Spleen (tissue), 11 donors: ENCODE results near the gene XPR1. TPM values are rescaled to one million over a fixed set of nuclear protein-coding genes. Genes with fewer than 3 reads are reported as not detected.

Experiments used
- DNase-seq: peaks from one replicate; pipeline ENCODE4 v3.0.0-alpha.2; 2020
- H3K27ac ChIP-seq, 8 donors: fragments of 200-600 bp; sonication (generic) in 7 of 8; 1 replicate in 4 of 8; 2 replicates in 4 of 8; pipeline versions ENCODE4 v1.5.0 to v1.8.0; 2016 to 2021; ENCODE audit warnings: inconsistent platforms in 4 of 8, mild to moderate bottlenecking in 4 of 8, moderate library complexity in 1 of 8
- H3K27me3 ChIP-seq, 7 donors: fragments of 200-600 bp; sonication (generic) in 6 of 7; replicated peaks in 1 of 7; 1 replicate in 4 of 7; 2 replicates in 3 of 7; pipeline versions ENCODE4 v1.5.0 to v1.8.0; 2016 to 2021; ENCODE audit warnings: inconsistent platforms in 3 of 7, mild to moderate bottlenecking in 1 of 7
- H3K36me3 ChIP-seq, 6 donors: fragments of 200-600 bp; sonication (generic) in 5 of 6; 1 replicate in 4 of 6; 2 replicates in 2 of 6; pipeline versions ENCODE4 v1.5.0 to v1.8.0; 2016 to 2021; ENCODE audit warnings: inconsistent platforms in 2 of 6
- H3K4me1 ChIP-seq, 6 donors: fragments of 200-600 bp; sonication (generic) in 5 of 6; 1 replicate in 3 of 6; 2 replicates in 3 of 6; pipeline versions ENCODE4 v1.5.0 to v1.8.0; 2016 to 2021; ENCODE audit warnings: inconsistent platforms in 3 of 6
- H3K4me3 ChIP-seq, 8 donors: fragments of 200-600 bp; sonication (generic) in 7 of 8; 1 replicate in 4 of 8; 2 replicates in 4 of 8; pipeline versions ENCODE4 v1.5.0 to v1.8.0; 2016 to 2021; ENCODE audit warnings: inconsistent platforms in 4 of 8, mild to moderate bottlenecking in 4 of 8, moderate library complexity in 2 of 8
- H3K9me3 ChIP-seq, 8 donors: fragments of 200-600 bp; sonication (generic) in 7 of 8; 1 replicate in 4 of 8; 2 replicates in 4 of 8; pipeline versions ENCODE4 v1.5.0 to v1.8.0; 2016 to 2021; ENCODE audit warnings: inconsistent platforms in 4 of 8
- POLR2A ChIP-seq, 3 donors: fragments of 450-650 bp; IDR thresholded peaks; one replicate each; pipeline ENCODE4 v1.5.1; 2017; ENCODE audit warnings: antibody characterized with exemption in 3 of 3, mild to moderate bottlenecking in 1 of 3
- POLR2AphosphoS5 ChIP-seq, 3 donors: sonication (generic); formaldehyde crosslinking; IDR thresholded peaks; one replicate each; pipeline ENCODE4 v1.5.1; 2017; ENCODE audit warnings: antibody characterized with exemption in 3 of 3
- WGBS, 5 donors: extraction: QIAGEN DNeasy Blood & Tissue Kit in 3 of 5; methylation state at CpG; one replicate each; pipeline versions ENCODE4 v1.1.5 to v1.1.7; 2013 to 2018; 5-methylcytosine and 5-hydroxymethylcytosine counted together
- intact Hi-C: fragments of 100-400 bp; cut with DNase I; formaldehyde crosslinking; loops from one replicate; pipeline ENCODE4 v1.15.0; 2023; ENCODE audit warnings: low total_unique reads
- polyA plus RNA-seq, 3 donors: library from polyadenylated mRNA; stranded (reverse); fragments of 200-250 nt; gene quantifications; one replicate each; pipeline ENCODE4 v1.2.1, GENCODE V29; 2013
- total RNA-seq, 7 donors: library from RNA; depleted of rRNA in 3 of 7; stranded (reverse); fragments of >200 nt in 3 of 7; fragmentation: NEBNext Ultra II Directional in 4 of 7; extraction: Animal tissue kit (Norgen Biotek cat#: 25700) in 4 of 7; gene quantifications; one replicate each; pipeline versions ENCODE4 v1.1.0 to v1.2.1, GENCODE V29; 2016 to 2021
- TF ChIP-seq, protein P1 (sequence below), 11 experiments: fragments of 200-600 bp in 7 of 11; fragments of 450-650 bp in 4 of 11; sonication (generic) in 4 of 11; IDR thresholded peaks in 8 of 11; conservative IDR thresholded peaks in 3 of 11; 1 replicate in 7 of 11; 2 replicates in 4 of 11; pipeline versions ENCODE4 v1.4.0 to v1.8.0; 2016 to 2021; ENCODE audit warnings: antibody characterized with exemption in 11 of 11, inconsistent platforms in 4 of 11, mild to moderate bottlenecking in 1 of 11
- donor health status: healthy with polysubstance abuse.
- donor health status: DM: no; HTN: no; CAD: no; lungs with moderate emphysema.
- donor health status: DM: no; HTN: no; CAD: no.
- donor health status: Bipolar disorder and iron deficiency.
- donor health status: healthy.
- donor health status: DM: no; HTN: no; CAD: no.
- donor health status: DM: yes; HTN: yes; CAD: no.

The XPR1 gene
- total and polyA plus RNA-seq, 10 donors, result 2.3 to 26.8 (median 18.1) TPM

DNA sequence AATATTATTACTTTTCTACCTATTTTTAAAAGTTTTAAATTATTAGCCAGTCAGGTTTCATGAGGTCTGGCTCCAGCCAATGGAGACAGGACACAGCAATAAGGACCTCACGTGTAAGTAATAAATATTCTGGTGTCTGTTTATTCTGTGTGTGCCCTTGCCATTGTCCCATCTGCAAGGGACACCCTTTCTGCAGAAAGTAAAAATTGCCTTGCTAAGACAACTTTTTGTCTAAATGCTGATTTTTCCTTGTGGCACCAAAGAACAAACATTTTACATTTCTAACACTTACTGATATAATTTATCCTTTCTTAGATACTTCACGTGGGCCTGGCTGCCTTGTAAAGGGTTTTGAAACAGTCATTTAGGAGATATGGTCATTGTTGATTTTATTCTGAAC lies 43.7 kb upstream of the XPR1 start:
- H3K27me3 ChIP-seq, result peaks cover 0 to 4% (median 0%) of the 10 kb centered on the region in 7 donors
- 82 to 93% (median 89%) methylated on average over 2 of the region's 2 CpGs for WGBS, 5 donors

DNA sequence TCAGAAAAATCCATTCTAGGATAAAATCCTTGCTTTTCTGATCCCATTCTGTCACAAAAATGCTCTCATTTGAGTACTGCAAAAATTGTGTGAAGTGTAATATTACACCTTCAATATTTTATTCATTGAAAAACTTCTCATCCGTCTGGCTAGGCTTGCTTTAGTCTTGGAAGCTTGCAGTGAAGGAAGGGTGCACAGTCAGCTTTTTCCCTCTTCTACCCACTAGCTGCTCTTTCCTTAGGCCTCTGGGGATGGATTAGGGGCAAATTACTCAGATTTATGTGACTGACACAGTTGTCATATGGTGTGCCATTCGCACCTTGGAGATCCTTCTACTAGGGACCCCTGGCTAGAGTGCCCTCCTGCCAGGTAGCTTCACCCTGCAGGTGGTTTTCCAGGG lies 40.9 kb upstream of the XPR1 start:
- TF ChIP-seq, protein P1, sequence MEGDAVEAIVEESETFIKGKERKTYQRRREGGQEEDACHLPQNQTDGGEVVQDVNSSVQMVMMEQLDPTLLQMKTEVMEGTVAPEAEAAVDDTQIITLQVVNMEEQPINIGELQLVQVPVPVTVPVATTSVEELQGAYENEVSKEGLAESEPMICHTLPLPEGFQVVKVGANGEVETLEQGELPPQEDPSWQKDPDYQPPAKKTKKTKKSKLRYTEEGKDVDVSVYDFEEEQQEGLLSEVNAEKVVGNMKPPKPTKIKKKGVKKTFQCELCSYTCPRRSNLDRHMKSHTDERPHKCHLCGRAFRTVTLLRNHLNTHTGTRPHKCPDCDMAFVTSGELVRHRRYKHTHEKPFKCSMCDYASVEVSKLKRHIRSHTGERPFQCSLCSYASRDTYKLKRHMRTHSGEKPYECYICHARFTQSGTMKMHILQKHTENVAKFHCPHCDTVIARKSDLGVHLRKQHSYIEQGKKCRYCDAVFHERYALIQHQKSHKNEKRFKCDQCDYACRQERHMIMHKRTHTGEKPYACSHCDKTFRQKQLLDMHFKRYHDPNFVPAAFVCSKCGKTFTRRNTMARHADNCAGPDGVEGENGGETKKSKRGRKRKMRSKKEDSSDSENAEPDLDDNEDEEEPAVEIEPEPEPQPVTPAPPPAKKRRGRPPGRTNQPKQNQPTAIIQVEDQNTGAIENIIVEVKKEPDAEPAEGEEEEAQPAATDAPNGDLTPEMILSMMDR (IDR thresholded peaks at IDR 0.05 in 8 of 11, conservative IDR thresholded peaks at IDR 0.05 in 3 of 11), result no peak
- TF ChIP-seq POLR2A (IDR thresholded peaks at IDR 0.05) (no peak), POLR2AphosphoS5 (IDR thresholded peaks at IDR 0.05) (no peak)
- intact Hi-C loops, result no loop called here
- H3K27me3 ChIP-seq, result no peaks in the 10 kb centered on the region
- H3K27ac ChIP-seq, result no peak overlapping the region
- no peak overlapping the region for H3K4me3 ChIP-seq
- no peaks in the 10 kb centered on the region for H3K4me1 ChIP-seq
- WGBS, 5 donors, result 82 to 96% (median 91%) methylated on average over 2 of the region's 2 CpGs
- no peak for DNase-seq
- H3K36me3 ChIP-seq, result no peaks in the 10 kb centered on the region
- H3K9me3 ChIP-seq, result peaks cover 0 to 17% (median 8%) of the 10 kb centered on the region in 8 donors

More for the DNA sequence above, 43.7 kb upstream of the XPR1 start:
- intact Hi-C loops, result no loop called here
- no peak for DNase-seq
- TF ChIP-seq, protein P1 (IDR thresholded peaks at IDR 0.05 in 8 of 11, conservative IDR thresholded peaks at IDR 0.05 in 3 of 11), result no peak
- TF ChIP-seq POLR2AphosphoS5 (IDR thresholded peaks at IDR 0.05), result no peak
- TF ChIP-seq POLR2A (IDR thresholded peaks at IDR 0.05), result no peak
- no peak overlapping the region for H3K27ac ChIP-seq
- H3K9me3 ChIP-seq, result peaks cover 0 to 17% (median 8%) of the 10 kb centered on the region in 8 donors
- no peaks in the 10 kb centered on the region for H3K36me3 ChIP-seq
- H3K4me3 ChIP-seq, result no peak overlapping the region
- no peaks in the 10 kb centered on the region for H3K4me1 ChIP-seq

DNA sequence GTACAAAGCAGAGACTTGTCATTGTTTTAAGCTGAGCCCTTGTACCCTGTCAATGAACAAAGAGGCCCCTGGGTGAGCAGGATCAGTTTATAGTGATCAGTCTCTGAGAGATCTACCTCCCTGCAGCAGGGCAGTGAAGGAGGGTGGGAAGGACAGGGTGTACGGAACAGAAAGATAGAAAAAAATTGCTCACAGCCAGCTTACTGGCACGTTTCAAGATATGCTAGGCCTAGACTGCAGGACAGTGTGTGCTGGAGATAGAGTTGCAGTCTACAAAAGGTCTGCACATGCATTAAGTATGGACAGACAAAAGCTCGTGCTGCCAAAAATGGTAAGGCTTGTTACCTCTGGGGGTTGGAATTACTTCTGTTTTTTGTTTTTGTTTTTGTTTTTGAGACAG lies 38.4 kb upstream of the XPR1 start:
- Histone ChIP-seq H3K4me1 (no peaks in the 10 kb centered on the region), H3K27ac (no peak overlapping the region), H3K9me3 (peaks cover 0 to 6% (median 1%) of the 10 kb centered on the region in 8 donors), H3K27me3 (no peaks in the 10 kb centered on the region), H3K4me3 (no peak overlapping the region), H3K36me3 (no peaks in the 10 kb centered on the region)
- intact Hi-C loops, result no loop called here
- DNase-seq, result no peak
- WGBS, 5 donors, result 82 to 91% (median 85%) methylated on average over 3 of the region's 3 CpGs
- TF ChIP-seq, protein P1 (IDR thresholded peaks at IDR 0.05 in 8 of 11, conservative IDR thresholded peaks at IDR 0.05 in 3 of 11), result no peak
- TF ChIP-seq POLR2A (IDR thresholded peaks at IDR 0.05) (no peak), POLR2AphosphoS5 (IDR thresholded peaks at IDR 0.05) (no peak)

DNA sequence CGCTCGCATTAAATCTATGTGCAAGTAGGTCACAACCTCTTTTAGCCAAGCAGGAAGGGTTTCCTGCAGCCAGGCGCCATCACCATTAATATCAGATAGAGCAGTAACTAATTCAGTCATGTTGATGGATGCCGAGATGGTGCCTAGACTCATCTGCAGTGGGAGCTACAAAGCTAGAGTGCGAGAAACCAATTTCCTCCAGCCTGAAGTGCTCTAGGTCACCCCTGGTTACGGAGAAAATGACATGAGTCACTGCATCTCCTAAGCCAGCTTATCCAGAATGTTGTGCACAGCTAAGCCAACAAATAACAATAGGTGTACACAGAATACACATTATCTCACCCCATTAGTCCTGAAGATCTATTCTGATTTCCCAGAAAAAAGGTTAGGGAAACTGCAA lies 37.1 kb upstream of the XPR1 start:
- H3K9me3 ChIP-seq, result no peaks in the 10 kb centered on the region
- intact Hi-C loops, result no loop called here
- H3K4me1 ChIP-seq, result no peaks in the 10 kb centered on the region
- H3K27me3 ChIP-seq, result no peaks in the 10 kb centered on the region
- H3K27ac ChIP-seq, result no peak overlapping the region
- no peak overlapping the region for H3K4me3 ChIP-seq
- TF ChIP-seq POLR2A (IDR thresholded peaks at IDR 0.05) (no peak), POLR2AphosphoS5 (IDR thresholded peaks at IDR 0.05) (no peak)
- TF ChIP-seq, protein P1 (IDR thresholded peaks at IDR 0.05 in 8 of 11, conservative IDR thresholded peaks at IDR 0.05 in 3 of 11), result no peak
- no peaks in the 10 kb centered on the region for H3K36me3 ChIP-seq
- WGBS, 5 donors, result 82 to 88% (median 87%) methylated on average over 6 of the region's 6 CpGs
- no peak for DNase-seq
